ENCODE measurements around the gene UVRAG.

UVRAG gene

DNA sequence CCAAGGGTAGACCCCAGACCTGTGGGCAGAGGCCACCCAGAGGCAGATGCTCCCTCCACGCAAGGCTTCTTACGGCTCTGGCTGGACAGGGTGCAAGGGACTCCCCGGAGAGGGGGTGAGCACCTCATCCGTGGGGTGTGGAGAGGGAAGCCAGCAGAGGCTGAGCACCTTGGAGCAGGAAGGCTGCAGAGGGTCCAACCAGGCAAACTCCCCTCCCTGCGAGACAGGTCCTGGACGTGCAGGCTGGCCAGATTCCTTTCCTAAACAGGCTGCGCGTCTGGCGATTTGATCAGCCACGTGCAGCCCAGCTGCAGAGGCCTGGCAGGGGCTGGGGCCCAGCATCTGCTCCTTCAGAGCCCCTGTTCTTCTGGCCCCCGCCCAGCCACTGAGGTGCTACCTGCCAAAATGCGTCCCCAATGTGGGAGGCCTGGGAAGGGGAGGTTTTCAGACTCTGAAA lies 342.0 kb downstream of the UVRAG start:
- Histone ChIP-seq H3K27me3 (ENCODE audit: control insufficient read depth, insufficient read depth, low read length) (peaks cover 14% of the 10 kb centered on the region), H3K4me1 (ENCODE audit: control insufficient read depth, insufficient read depth, low read length) (no peaks in the 10 kb centered on the region), H3K4me3 (ENCODE audit: low read depth, low read length) (no peak overlapping the region)

DNA sequence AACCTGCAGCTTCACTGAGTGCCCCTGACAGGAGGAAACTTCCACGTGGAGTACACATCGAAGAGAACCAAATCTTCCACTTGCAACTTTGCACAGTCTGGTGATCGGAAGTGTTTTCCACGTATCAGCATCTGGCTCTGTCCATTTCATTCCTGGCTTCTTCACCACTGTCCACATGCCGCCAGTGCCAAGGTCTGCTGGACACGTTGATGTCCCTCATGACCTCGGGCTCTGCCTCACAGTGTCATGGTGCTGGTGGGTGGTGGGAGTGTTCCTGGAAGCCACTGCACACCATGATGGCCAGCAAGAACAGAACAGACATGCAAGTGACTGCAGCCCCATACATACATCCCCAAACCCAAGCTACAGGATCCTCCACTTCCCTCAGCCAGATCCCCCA lies 342.9 kb downstream of the UVRAG start:
- H3K36me3 ChIP-seq (ENCODE audit: control insufficient read depth, insufficient read depth, low read length) = no peaks in the 10 kb centered on the region
- peaks cover 8% of the 10 kb centered on the region for H3K27me3 ChIP-seq (ENCODE audit: control insufficient read depth, insufficient read depth, low read length)
- H3K4me3 ChIP-seq (ENCODE audit: low read depth, low read length) = no peak overlapping the region
- no peak overlapping the region for H3K9ac ChIP-seq (ENCODE audit: low read depth, low read length)
- H3K9me3 ChIP-seq (ENCODE audit: control insufficient read depth, insufficient read depth, low read length) = no peaks in the 10 kb centered on the region
- no peaks in the 10 kb centered on the region for H3K4me1 ChIP-seq (ENCODE audit: control insufficient read depth, insufficient read depth, low read length)

More for the DNA sequence above, 342.0 kb downstream of the UVRAG start:
- no peaks in the 10 kb centered on the region for H3K9me3 ChIP-seq (ENCODE audit: control insufficient read depth, insufficient read depth, low read length)
- H3K36me3 ChIP-seq (ENCODE audit: control insufficient read depth, insufficient read depth, low read length) = no peaks in the 10 kb centered on the region
- no peak overlapping the region for H3K9ac ChIP-seq (ENCODE audit: low read depth, low read length)

DNA sequence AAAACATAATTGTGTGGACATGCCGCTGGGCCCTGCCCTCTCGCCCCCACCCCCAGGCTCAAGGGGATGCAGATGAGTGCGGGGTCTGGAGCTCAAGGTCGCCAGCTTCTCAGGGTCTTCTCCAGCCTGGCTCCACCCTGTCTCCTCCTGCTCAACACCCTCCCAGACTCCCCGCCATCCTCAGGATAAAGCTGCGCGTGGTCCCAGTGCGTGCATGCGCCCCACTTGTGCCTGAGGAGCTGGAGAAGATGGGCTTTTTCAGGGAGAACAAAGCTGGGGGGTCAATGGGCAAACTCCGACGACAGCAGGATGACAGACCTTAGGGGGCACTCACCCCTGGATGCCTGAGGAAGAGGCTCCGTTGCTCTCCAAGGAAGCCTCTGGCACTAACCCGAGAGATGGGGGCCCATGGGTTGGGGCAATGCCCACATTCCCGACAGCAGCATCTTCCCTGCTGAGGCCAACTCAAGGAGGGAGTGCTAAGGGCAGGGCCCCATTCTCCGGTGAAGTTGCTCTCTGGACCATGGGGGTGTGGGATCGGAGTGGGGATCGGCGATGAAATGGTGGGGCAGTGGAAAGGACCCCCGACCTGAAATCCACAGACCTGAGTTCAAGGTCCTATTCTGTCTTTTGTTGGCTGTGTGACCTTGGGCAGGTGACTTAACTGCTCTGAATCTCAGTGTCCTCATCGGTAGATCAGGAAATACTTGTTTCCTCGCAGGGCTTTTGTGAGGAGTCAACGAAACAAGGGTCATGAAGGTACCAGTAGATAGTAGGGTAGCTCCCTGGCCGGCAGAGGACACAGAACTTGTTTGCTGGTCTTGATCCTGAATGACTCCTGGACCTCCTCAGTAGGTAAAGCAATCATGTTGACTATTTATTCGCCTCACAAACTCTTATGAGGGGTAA lies 343.6 kb downstream of the UVRAG start:
- peaks cover 2% of the 10 kb centered on the region for H3K27me3 ChIP-seq (ENCODE audit: control insufficient read depth, insufficient read depth, low read length)
- H3K9ac ChIP-seq (ENCODE audit: low read depth, low read length) = no peak overlapping the region
- no peaks in the 10 kb centered on the region for H3K9me3 ChIP-seq (ENCODE audit: control insufficient read depth, insufficient read depth, low read length)
- H3K4me1 ChIP-seq (ENCODE audit: control insufficient read depth, insufficient read depth, low read length) = no peaks in the 10 kb centered on the region
- H3K4me3 ChIP-seq (ENCODE audit: low read depth, low read length) = no peak overlapping the region
- H3K36me3 ChIP-seq (ENCODE audit: control insufficient read depth, insufficient read depth, low read length) = no peaks in the 10 kb centered on the region

DNA sequence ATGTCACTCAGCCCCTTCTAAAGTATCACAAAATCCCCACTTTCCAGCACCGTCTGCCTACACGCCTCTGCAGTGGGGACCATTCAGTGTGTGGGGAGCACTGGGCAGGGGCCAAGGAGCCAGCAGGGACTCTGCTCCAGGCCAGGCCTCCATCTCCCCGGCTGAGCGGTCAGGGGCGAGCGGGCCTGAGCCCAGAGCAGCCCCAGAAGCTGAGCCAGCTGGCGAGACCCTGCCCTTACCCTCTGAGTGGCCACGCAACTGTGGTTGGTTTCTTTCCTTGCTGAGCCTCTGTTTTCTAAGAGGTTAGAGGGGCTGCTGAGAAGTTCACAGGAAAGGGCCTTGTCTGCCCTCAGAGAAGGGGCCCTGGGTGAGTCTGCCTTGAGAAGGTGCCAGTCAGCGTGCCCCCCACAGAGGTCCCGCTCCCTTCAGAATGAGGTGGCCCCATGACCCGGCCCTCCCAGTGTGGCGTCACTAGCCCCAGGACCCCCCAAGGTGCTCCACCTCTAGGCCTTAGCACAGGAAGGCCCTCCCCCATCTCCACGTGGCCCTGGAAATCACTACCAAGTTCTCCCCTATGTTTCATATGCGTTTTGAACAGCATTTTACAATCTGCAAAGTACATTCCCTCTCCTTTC lies 344.4 kb downstream of the UVRAG start:
- H3K27me3 ChIP-seq (ENCODE audit: control insufficient read depth, insufficient read depth, low read length) = no peaks in the 10 kb centered on the region
- no peaks in the 10 kb centered on the region for H3K4me1 ChIP-seq (ENCODE audit: control insufficient read depth, insufficient read depth, low read length)
- H3K4me3 ChIP-seq (ENCODE audit: low read depth, low read length) = no peak overlapping the region
- no peak overlapping the region for H3K9ac ChIP-seq (ENCODE audit: low read depth, low read length)
- H3K9me3 ChIP-seq (ENCODE audit: control insufficient read depth, insufficient read depth, low read length) = no peaks in the 10 kb centered on the region
- no peaks in the 10 kb centered on the region for H3K36me3 ChIP-seq (ENCODE audit: control insufficient read depth, insufficient read depth, low read length)

DNA sequence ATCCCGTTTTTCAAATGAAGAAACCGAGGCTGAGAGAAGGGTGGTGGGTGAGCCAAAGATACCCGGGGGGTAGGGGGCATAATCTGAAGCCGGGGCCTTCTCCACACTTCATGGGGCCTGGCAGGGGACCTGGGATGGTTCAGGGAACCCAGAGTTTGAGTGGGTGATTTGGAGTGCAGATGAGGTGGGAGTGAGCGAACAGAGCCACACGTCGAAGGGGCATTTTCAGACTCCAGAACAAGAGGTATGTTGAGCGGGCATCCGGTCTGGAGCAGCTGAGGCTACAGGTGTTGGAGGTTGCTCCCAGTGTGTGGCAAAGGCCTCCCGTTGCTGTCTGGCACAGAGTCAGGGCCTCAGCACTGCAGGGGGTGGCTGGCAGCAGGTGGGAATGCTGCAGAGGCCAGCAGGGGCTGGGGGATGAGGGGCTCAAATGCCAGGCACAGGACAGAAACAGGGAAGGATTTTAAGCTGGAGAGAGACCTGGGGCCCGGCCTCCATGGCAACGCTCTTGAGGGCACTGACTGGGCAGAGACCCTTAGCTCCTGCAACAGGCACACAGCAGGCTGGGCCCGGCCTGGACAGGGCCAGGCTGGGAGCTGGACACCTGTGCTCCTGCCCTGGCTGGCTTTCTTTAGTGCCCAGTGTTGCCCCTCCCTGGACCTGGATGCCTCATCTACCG lies 345.1 kb downstream of the UVRAG start:
- Histone ChIP-seq H3K27me3 (ENCODE audit: control insufficient read depth, insufficient read depth, low read length) (no peaks in the 10 kb centered on the region), H3K36me3 (ENCODE audit: control insufficient read depth, insufficient read depth, low read length) (no peaks in the 10 kb centered on the region), H3K4me1 (ENCODE audit: control insufficient read depth, insufficient read depth, low read length) (no peaks in the 10 kb centered on the region), H3K9me3 (ENCODE audit: control insufficient read depth, insufficient read depth, low read length) (no peaks in the 10 kb centered on the region), H3K9ac (ENCODE audit: low read depth, low read length) (no peak overlapping the region), H3K4me3 (ENCODE audit: low read depth, low read length) (no peak overlapping the region)

DNA sequence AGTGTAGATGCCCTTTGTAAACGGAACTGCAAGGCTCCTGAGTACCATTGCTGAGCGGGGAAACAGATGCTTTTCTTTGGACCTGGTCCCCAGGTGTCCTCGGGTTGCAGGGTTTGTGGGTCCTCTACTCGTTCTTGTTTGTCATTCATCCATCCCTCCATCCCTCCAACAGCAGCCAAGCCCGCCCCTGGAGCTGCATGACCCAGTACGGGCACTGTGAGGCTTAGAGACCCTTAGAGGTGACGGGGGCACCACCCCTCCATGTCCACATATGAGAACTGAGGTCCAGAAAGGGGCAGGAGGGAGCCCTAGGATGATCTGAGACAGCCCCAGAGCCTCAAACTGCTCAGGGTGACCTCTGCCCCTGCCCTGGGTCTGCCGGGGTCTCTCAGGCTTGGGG lies 345.8 kb downstream of the UVRAG start:
- Histone ChIP-seq H3K9ac (ENCODE audit: low read depth, low read length) (no peak overlapping the region), H3K9me3 (ENCODE audit: control insufficient read depth, insufficient read depth, low read length) (no peaks in the 10 kb centered on the region), H3K27me3 (ENCODE audit: control insufficient read depth, insufficient read depth, low read length) (peaks cover 2% of the 10 kb centered on the region), H3K4me1 (ENCODE audit: control insufficient read depth, insufficient read depth, low read length) (no peaks in the 10 kb centered on the region), H3K36me3 (ENCODE audit: control insufficient read depth, insufficient read depth, low read length) (no peaks in the 10 kb centered on the region), H3K4me3 (ENCODE audit: low read depth, low read length) (no peak overlapping the region)

DNA sequence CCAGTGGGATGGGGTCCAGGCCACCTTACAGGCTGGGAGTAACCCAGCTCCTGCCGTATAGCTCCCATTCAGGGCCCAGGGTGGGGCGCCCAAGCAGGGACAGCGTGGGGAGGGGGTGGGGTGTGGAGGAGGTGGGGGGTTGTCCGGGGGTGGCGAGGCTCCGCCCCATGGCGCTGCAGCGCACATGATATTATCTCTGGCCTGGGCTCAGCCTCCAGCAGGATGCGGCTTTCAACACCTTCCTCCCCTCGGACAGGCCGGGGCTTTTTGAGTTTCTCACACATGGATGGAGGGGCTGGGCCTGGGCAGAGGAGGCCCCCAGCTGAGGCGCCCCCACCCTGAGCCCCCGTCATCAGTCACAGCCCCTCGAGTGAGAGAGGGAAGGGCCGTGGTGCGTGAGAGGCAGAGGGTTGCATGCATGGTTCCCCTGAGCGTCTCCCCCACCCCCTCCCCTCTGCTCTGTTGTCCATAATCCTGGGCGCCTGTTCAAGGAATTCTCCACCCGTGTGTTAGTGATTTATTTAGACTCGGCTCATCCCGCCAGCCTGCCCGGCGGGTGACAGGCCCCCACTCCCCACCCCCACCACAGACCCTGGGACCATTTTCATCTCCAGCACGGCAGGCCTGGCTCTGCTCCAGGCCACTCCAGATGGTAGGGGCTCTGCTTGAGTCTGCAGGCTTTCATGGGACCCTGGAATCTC lies 346.4 kb downstream of the UVRAG start:
- H3K9ac ChIP-seq (ENCODE audit: low read depth, low read length) = no peak overlapping the region

DNA sequence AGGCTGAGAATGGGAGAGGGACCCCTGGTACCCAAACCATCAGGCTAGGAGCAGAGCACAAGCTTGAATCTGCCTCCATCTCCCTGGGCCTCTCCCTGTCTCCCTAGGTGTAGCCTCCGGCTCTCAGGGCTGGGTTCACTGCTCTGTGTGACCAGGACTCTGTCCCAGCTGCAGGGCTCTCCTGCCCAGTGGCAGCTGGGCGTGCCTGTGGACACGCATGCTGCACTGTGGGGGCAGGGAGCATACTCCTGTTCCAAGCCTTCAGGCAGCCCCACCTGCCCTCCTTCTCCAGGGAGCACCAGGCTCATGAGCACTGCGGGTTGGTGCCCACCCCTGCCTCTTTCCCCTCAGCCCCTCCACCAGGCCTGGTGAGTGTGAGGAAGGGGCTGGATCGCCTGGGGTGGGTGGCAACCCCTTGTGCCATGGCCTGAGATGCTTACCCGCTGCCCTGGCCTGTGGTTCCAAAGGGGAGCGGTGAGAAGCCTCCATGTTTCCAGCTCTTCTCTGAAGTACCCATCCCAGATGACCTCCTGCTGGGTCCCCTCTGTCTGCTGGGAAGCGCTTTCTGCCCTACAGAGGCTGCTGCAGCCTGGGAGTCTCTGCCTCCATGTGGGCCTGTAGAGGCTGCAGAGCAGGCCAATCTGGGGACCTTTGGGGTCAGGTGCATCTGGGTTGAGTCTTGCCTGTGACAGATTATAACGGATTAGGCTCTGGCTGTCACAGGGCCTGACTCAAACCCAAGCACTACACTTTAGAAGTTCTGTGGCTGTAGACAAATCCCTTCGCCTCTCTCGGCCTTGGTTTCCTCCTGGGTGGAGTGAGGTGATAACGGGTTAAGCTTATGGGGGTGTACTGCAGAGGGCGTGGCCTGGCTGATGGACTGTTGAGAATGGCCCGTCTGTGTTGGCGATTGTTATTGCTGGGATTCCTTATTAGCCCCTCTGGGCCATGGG lies 347.6 kb downstream of the UVRAG start:
- Histone ChIP-seq H3K4me1 (ENCODE audit: control insufficient read depth, insufficient read depth, low read length) (no peaks in the 10 kb centered on the region), H3K9ac (ENCODE audit: low read depth, low read length) (no peak overlapping the region), H3K9me3 (ENCODE audit: control insufficient read depth, insufficient read depth, low read length) (no peaks in the 10 kb centered on the region), H3K4me3 (ENCODE audit: low read depth, low read length) (no peak overlapping the region), H3K27me3 (ENCODE audit: control insufficient read depth, insufficient read depth, low read length) (peaks cover 2% of the 10 kb centered on the region), H3K36me3 (ENCODE audit: control insufficient read depth, insufficient read depth, low read length) (no peaks in the 10 kb centered on the region)

More for the DNA sequence above, 346.4 kb downstream of the UVRAG start:
- no peak overlapping the region for H3K4me3 ChIP-seq (ENCODE audit: low read depth, low read length)
- no peaks in the 10 kb centered on the region for H3K36me3 ChIP-seq (ENCODE audit: control insufficient read depth, insufficient read depth, low read length)
- H3K9me3 ChIP-seq (ENCODE audit: control insufficient read depth, insufficient read depth, low read length) = no peaks in the 10 kb centered on the region
- no peaks in the 10 kb centered on the region for H3K4me1 ChIP-seq (ENCODE audit: control insufficient read depth, insufficient read depth, low read length)
- H3K27me3 ChIP-seq (ENCODE audit: control insufficient read depth, insufficient read depth, low read length) = peaks cover 2% of the 10 kb centered on the region

DNA sequence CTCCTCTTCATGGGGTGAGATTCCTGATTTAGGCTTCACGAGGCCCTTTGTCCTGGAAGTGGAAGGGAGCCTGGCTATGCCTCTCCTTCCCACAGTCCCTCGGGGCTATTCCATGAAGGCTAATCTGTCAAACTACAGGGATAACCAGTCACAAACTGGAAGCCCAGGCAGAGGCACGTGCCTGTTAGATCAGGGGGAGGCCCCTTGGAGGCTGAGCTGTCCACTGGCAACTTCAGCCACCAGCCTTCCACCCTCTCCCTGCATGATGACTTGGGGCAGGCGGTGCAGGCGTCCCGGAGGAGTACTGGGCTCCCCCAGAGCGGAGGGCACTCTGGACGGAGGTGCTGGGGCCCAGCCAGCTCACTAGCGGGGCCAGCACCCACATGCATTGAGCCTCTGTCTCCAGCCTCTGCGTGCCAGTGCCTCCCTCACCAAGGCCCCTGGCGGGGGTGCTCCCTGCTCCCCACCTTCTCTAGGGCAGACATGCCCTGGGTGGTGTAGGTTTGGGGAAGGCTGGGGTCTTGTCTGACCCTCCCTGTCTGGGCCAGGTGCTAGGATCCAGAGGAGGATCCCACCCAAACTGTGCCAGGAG lies 348.4 kb downstream of the UVRAG start:
- Histone ChIP-seq H3K4me1 (ENCODE audit: control insufficient read depth, insufficient read depth, low read length) (no peaks in the 10 kb centered on the region), H3K9ac (ENCODE audit: low read depth, low read length) (no peak overlapping the region), H3K4me3 (ENCODE audit: low read depth, low read length) (no peak overlapping the region), H3K36me3 (ENCODE audit: control insufficient read depth, insufficient read depth, low read length) (no peaks in the 10 kb centered on the region), H3K27me3 (ENCODE audit: control insufficient read depth, insufficient read depth, low read length) (peaks cover 2% of the 10 kb centered on the region), H3K9me3 (ENCODE audit: control insufficient read depth, insufficient read depth, low read length) (no peaks in the 10 kb centered on the region)

DNA sequence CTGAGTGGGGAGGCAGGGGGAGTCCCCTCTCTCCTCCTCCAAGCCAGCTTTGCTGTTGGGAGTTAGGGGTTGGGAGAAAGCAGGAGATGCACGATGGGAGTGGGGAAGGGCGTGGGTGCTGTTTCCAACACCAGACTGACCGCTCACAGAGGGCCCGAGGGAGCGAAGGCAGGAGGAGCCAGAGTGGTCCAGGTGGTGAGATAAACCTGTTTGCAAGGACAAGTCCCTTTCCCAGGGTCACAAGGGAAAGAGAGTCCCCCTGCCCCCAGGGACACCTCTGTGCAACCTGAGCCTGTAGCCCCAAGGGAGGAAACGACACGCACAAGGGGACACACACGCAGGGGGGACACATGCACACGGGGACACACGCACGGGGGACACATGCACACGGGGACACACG lies 349.1 kb downstream of the UVRAG start:
- Histone ChIP-seq H3K27me3 (ENCODE audit: control insufficient read depth, insufficient read depth, low read length) (peaks cover 4% of the 10 kb centered on the region), H3K4me1 (ENCODE audit: control insufficient read depth, insufficient read depth, low read length) (no peaks in the 10 kb centered on the region), H3K9me3 (ENCODE audit: control insufficient read depth, insufficient read depth, low read length) (no peaks in the 10 kb centered on the region), H3K9ac (ENCODE audit: low read depth, low read length) (no peak overlapping the region), H3K4me3 (ENCODE audit: low read depth, low read length) (no peak overlapping the region), H3K36me3 (ENCODE audit: control insufficient read depth, insufficient read depth, low read length) (no peaks in the 10 kb centered on the region)
